GM10847 (cell line): ENCODE data around the gene GRM7.

ENCODE experiments used
- POLR2A ChIP-seq: IDR thresholded peaks from 2 replicates; pipeline ENCODE4 v1.6.1; 2011; ENCODE audit not compliant: insufficient read length; ENCODE audit errors: extremely low read depth

The GRM7 gene

GRCh38 chr3:6921876-6922275 lies 61.0 kb downstream of the GRM7 start:
- TF ChIP-seq POLR2A, result no peak

GRCh38 chr3:6928064-6928463 lies 67.1 kb downstream of the GRM7 start:
- TF ChIP-seq POLR2A, result no peak

GRCh38 chr3:6929918-6930317 lies 69.0 kb downstream of the GRM7 start:
- no peak for TF ChIP-seq POLR2A

- TF ChIP-seq POLR2A, result no peak
These were observed 75.1 kb downstream of the GRM7 start for GRCh38 chr3:6935970-6936369.

- TF ChIP-seq POLR2A, result no peak
These were observed 101.9 kb downstream of the GRM7 start for GRCh38 chr3:6962801-6963200.

- TF ChIP-seq POLR2A, result no peak
These were observed 105.0 kb downstream of the GRM7 start for GRCh38 chr3:6965881-6966280.

- no peak for TF ChIP-seq POLR2A
These were observed 111.0 kb downstream of the GRM7 start for GRCh38 chr3:6971933-6972332.

- TF ChIP-seq POLR2A, result no peak
These were observed 124.9 kb downstream of the GRM7 start for GRCh38 chr3:6985848-6986247.

- TF ChIP-seq POLR2A, result no peak
These were observed 128.8 kb downstream of the GRM7 start for GRCh38 chr3:6989608-6990291.

- TF ChIP-seq POLR2A, result no peak
These were observed 133.3 kb downstream of the GRM7 start for GRCh38 chr3:6994081-6994668.

- no peak for TF ChIP-seq POLR2A
These were observed 139.6 kb downstream of the GRM7 start for GRCh38 chr3:7000501-7000900.

- TF ChIP-seq POLR2A, result no peak
These were observed 140.5 kb downstream of the GRM7 start for GRCh38 chr3:7001370-7001769.

- TF ChIP-seq POLR2A, result no peak
These were observed 154.9 kb downstream of the GRM7 start for GRCh38 chr3:7015683-7016440.

- no peak for TF ChIP-seq POLR2A
These were observed 164.8 kb downstream of the GRM7 start for GRCh38 chr3:7025581-7026300.

- no peak for TF ChIP-seq POLR2A
These were observed 168.6 kb downstream of the GRM7 start for GRCh38 chr3:7029562-7029961.

GRCh38 chr3:7038394-7038793 lies 177.5 kb downstream of the GRM7 start:
- TF ChIP-seq POLR2A, result no peak
